HG03066 (cell line): ENCODE results near the gene SYNJ2.

ENCODE experiments used
- ATAC-seq: cut with Tn5 transposase; IDR thresholded peaks from one replicate; pipeline ENCODE4 v1.9.1; 2021; ENCODE audit warnings: low read depth; ENCODE audit not compliant: unreplicated experiment

The SYNJ2 gene

DNA sequence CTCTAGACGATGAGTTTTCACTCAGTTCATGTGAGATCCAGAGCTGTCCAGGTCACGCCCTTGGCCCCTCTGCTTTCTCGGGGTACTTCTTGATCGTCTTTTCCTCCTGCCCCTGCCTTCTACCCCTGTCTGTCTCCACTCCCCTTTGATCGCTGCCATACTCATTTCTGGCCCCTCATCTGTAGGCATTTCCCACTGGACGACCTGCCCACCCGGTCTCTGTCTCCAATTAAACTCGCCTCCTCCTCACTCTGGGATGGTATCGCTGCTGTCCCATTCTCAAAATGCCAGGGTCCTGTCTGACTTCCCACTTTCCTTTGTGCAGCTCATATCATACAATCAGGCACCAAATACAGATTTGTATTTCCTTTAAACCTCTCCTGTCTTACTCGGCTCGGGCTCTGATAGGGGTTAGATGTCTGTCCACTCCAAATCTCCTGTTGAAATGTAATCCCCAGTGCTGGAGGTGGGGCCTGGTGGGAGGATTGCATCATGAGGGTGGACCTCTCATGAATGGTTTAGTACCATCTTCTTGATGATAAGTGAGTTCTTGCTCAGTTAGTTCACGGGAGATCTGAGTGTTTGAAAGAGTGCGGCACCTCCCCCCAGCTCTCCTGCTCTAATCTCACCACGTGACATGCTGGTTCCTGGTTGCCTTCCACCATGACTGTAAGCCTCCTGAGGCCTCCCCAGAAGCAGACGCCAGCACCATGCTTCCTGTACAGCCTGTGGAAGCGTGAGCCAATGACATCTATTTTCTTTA is 3.5 kb upstream of the SYNJ2 start:
- no peak for ATAC-seq

DNA sequence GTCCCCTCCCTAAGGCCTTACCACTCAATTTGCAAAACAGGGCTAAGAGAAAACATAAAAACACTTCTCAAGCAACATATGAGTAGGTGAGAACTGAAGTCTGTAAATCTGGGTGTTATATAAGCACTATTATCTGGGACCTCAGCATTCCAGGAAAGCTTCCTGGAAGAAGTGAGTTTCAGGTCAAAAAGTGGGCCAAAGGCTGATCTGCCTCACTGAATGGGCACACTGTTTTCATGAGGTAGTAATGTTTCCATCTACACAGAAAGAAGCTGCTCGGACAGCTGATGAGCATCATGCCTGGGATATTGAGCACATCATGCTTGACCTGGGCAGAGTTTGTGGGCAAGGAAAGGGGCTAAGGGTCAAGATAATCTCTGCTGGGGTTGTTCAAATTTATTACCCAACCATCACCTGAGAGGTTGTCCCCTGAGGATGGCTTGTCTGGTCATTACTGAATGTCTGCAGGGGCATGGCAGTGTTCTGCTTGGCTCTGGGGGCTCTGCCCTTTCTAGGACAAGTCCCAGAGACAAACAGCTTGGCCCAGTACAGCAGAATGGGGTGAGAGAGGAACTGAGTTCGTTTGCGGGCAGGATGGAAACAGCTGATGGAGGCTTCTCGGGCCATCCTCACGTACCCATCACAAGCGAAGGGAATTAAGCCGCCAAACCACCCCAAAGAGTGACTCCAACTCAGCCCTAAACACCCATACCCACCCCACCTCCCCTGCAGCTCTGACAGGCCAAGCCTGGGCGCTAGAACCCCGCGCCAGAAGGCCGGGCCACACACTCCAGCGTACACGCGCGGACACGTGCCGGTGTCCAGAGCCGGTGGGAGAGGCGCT is 1.2 kb upstream of the SYNJ2 start:
- ATAC-seq: no peak

DNA sequence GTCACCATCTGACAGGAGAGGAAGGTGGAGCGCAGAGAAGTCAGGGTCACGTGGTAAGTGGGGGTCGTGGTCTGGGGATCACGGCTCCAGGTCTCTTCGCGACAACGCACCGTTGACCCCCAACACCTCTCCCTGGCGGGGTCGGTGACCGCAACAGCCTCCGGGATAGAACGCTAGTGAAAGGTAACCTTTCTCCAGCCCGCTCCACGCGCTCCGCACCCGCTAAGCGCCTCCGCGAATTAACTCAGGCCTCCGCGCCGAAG is 600 bp upstream of the SYNJ2 start:
- ATAC-seq: no peak

DNA sequence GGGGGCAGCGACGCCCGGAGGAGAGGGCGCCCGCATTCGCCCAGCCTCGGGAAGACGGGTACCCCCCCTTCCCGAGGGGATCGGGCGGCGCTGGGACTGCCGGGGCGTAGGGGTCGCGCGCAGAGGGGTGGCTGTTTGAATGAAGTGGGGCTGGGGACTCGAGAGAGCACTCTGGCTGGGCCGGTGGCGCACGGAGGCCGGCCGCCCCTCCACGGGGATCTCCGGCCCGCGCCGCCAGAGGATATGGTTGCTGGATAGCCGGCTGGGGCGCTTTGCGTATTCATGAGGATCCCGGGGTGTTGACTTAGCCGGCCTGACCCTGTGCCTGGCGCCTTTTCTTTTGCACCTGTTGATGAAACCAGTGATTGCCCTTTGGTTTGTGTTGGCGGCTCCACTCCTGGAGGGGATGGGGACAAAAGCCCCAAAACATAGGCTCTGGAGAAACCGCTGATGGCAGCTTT is 469 bp downstream of the SYNJ2 start:
- ATAC-seq: peak; percentile 28

DNA sequence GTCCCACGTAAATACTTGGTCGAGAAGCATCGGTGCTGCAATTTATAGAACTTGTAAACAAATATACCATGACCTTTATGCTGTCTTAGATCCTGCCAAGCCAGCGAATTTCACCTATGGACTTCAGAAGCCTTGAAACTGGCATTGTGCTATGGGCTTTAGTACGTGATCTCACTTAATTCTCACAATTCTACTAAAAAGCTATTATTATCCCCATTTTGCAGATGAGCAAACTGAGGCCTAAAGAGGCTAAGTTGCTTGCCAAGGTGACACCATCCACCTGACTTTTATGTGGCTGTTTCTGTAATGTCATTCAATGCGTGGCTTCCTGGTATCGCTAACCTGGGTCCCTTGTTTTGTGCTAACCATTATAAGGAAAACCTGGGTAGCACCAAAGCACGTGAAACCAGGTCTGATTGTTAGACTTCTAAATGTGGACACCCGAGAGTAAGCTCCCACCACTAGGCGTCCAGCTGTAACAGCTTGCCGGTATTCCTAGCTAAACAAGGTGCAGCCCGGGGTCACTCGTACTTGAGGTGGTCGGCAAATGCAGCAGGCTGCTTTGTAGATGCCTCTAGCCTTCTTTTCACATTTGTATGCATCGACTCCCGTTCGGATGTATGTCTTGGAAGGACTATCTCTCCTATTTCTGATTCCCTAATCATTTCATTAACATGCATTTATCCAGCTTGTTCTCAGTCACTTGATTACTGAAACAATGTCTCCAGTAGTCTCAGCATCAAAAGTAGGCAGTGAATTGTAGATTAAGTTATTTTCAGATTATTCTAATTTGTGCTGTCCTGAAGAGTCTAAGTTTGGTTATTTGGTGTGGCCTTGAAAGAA is 1.1 kb downstream of the SYNJ2 start:
- ATAC-seq: no peak

DNA sequence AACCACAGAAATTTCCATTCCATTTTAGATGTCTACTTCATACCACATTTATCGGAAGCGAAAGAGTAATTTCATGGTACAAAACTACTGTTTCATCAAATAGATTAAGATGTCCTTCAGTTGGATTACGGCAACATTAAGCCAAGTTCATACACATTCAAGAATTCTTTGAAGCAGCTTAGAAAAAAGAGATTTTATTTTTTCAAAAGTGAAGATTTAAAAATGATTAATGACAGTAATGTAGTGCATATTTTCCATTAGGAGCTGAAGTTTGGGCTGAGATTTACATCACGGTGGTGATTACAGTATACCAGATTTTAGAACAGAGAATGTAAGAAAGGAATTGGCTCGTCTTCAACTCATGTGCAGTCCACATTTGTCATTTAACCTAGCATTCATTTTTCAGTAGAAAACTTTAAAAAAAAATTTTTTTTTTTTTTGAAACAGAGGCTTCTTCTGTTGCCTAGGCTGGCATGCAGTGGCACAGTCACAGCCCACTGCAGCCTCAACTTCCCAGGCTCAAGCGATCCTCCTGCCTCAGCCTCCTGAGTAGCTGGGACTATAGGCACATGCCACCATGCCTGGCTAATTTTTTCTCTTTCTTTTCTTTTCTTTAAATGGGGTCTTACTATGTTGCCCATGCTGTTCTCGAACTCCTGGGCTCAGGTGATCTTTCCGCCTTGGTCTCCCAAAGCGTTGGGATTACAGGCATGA is 1.9 kb downstream of the SYNJ2 start:
- ATAC-seq: no peak

DNA sequence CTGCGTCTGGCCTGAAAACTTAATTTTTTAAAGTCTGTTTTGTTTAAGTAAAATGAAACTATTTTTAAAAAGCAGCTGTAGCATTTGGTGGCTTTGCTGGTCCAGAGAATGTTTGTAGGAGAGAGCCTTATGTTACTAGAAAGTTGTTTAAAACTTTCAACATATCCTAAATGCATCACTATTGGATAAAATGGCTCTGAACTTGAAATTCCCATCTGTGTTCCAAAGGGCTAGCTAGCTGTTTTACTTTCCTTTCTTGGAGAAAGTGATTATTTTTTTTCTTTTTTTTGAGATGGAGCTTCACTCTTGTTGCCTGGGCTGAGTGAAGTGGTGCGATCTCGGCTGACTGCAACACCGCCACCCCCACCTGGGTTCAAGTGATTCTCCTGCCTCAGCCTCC is 2.5 kb downstream of the SYNJ2 start:
- ATAC-seq: no peak

DNA sequence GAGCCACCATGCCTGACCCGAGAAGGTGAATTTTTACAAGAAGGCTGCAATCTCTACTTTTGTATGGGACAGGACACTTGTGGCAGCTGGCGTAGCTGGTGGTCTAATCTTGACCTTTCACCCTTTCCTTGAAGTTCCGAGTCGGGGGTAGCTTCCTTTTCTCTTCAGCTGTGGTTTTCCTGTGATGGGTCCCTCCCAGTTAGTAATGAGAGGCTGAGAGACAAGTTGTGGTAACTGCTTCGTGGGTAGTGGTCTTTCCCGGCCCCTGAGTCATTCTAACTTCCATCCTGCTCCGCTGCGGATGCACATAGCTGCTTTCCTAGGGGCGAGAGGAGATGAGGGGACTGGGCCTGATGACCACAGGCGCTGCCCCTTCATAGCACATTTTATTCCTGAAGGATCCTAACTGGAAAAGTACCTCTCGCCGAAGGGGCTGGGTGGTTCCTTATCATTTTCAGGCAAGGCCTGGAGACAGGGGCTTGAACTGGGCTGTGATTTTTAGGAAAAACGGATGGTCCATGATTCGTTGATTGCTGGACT is 3.1 kb downstream of the SYNJ2 start:
- no peak for ATAC-seq

DNA sequence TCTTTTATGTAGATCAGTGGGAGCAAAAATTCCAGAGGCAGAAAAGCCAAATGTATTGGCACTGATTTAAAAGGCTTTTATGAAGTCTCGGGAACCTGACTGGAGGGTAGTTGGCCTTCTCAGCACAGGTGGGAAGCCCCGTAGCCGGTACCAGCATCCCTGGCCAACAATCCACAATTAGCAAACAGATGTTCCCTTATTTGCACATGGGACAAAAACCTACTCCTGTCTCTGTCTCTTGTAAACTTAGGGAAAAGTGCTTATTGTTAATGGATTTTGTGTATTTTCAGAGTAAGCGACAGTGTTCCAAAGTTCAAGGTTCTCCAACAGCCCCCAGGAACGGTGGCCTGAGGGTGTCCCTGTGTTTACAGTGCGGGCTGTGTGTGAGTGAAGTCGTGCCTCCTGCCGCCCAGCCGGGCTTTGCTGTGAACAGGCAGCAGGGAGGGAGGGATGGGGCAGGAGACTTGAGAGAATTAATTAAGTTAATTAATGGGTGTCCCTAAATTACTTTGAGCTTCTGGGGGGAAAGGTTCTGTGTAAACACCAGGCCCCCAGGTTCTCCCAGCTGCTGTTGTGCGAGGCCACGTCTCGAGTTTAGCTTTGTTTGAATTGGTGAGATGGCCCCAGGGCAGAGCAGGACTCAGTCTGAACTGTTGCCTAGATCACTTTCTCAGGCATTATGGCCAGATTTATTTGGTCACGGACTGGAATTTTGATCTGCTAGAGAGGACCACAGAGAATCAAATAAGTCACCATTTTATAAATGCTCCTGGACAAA is 3.9 kb downstream of the SYNJ2 start:
- no peak for ATAC-seq

DNA sequence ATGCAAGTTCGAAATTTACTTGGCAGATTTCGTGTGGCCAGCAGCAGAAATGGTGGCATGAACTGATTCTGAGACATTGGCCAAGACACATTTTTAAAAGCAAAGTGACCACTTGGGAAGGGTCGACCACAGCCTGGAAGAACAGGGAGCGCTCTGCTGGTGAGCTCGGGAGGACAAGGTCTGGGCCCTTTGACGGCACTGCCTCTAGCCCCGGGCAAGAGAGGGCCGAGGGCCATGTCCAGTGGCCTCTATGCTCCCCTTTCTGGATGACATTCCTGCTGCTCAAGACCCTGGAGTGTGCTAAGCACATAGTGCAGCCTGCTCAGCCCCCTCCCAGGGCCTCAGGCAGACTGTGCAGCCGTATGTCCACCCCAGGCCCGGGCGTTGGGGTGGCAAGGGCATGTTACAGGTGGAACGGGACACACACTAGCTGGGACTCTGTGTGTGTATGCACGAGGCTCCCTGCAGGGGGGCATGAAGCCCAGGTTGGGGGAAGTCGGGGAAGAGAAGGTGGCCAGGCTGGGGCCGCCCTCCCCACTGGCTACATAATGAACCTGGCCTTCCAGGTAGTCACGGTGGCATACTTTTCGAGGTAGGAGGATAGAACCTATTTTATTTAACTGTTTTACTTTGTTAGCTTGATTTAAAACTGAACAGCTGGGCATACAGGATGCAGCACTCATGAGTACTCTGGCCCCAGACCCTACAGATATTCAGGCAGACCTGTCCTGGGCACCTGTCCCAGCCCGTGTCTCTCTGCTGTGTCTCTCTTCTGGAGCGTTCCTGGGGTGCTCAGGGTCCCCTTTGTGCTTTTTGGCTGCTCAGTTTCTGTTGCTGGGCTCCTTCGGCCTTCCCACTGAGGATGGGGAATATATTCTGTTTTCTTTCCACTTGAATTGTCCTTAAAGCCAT is 6.4 kb downstream of the SYNJ2 start:
- ATAC-seq: no peak

DNA sequence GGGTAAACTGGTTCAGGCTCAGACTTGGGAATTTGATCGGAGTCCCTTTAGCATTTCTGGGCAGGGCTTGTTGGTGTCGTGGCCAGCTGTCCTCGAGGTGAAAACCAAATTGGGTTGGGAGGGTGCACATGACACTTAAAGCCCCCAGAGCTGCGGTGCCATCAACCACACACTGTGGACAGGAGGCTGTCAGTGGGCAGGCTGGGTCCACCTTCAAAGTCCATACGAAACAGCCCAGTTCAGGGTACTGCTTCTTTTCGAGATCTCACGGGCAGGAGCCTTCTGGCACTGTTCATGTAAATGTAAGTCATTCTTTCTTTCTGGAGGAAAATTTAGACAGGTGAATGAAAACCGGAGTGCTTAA is 7.0 kb downstream of the SYNJ2 start:
- no peak for ATAC-seq

DNA sequence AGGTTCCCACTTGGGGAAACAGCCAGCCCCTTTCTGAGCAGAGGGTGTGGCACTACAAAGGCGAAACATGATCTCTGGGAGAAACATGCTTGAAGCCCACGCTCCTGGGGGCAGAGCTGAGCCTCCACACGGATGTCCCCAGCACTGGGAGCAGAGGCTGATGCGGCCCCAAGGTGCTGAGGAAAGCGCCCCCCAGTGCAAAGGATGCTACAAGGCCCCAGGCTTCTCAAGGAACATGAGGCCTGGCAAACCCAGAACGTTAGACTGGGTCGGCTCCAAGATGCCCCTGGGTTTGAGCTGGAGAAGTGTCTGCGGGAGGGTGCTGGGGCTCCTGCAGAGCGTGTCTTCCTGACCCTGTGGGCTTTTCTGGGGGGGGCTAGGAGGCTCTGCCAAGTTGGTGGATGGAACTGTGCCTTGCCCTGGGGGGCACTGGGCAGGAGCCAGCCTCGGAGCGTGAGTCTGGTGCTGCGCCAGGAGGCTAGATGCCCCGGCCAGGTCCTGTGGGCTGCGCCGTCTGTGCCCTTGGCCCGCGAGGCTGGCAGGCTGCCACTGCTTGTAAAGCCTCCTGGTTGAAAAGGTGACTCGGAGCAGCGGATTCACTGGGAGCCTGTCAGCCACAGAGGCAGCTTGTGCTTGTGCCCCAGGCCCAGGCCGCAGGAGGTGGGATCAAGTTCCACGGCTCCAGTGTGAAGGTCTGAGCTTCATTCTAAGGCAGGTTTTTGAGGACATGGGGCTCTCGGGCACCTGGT is 8.1 kb downstream of the SYNJ2 start:
- no peak for ATAC-seq

DNA sequence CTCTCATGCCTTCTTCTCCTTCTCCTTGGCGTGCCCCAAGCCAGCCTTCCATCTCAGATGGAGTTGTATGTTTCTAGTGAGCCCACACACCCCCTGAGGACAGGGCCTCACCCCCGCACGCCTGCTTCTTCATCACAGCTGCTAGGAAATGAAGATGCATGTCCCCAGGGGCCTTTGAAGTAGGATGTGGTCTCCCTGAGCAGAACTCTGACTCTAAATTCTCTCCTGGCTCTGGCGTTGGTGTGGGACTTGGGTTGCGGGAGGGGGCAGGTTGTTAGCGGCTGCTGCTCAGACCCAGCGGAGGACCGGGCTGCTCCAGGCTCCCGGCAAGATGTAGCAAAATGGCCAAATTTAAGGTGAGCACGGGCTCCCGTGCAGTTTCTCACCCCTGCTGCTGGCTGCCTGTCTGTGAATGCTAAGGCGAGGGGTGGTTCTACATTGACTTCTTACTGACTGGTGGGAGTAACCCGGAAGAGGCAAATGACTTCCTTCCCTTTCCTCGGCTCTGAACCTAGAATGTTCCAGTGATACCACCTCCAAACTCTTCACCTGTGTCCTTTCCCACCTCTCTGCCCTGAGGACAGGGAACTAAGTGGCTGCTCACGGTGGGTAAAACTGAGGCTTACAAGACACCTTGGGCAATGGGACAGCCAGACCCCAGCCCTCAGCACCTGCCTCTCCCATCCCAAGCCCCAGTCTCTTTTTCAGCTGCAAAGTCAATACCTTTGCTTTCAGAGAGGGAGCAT is 8.8 kb downstream of the SYNJ2 start:
- ATAC-seq: no peak

DNA sequence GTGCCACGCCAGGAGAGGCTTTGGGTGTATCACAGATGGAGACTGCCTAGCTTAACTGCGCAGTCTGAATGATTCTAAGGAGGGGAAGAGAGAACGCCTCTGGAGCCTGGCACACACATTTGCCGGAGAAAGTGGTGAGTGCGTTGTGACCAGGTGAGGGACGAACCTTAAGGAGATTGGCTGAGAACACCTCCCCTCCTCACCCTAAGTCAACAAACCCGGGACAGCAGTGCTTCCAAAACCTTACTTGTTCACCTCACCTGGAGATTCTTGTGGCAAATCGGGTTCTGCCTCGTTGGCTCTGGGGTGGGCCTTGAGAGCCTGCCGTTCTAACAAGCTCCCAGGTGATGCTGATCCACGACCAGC is 9.4 kb downstream of the SYNJ2 start:
- no peak for ATAC-seq

DNA sequence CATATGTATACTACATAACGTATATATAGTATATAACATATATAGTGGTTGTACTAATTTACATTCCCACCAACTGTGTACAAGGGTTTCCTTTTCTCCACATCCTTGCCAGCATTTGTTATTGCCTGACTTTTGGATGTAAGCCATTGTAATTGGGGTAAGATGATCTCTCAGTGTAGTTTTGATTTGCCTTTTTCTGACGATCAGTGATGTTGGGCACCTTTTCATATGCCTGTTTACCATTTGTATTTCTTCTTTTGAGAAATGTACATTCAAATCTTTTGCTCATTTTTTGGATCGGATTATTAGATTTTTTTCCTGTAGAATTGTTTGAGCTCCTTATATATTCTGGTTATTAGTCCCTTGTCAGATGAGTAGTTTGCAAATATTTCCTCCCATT is 11.4 kb downstream of the SYNJ2 start:
- no peak for ATAC-seq

DNA sequence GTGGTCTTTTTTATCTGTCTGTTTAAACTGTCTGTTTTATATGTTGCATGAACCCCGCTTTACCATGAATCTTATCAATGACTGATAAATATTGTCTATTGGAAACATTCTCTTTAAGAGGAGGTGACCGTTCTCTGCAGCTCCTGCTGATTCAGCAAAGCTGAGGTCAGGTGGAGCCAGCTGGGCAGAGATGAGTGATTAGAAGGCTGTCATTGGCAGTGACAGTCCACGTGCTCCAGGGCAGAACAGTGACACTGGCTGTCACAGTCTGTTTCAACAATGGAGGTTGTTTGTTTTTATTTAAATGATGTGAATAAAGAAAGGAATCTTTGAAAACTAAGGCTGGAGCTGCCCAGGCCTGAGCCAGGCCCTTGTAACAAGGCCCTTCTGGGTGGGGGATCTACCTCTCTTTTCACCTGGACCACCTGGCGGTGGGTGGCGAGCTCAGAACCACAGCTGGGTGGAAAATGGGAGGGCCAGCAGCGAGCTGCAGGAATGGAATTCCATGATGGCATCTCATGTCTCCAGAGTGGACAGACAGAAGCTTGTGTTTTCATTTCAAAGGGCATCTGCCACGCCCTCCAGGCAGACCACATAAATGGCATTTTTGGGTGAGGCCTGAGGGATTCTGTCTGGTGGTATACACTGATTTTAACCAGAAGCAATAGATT is 12.6 kb downstream of the SYNJ2 start:
- no peak for ATAC-seq

DNA sequence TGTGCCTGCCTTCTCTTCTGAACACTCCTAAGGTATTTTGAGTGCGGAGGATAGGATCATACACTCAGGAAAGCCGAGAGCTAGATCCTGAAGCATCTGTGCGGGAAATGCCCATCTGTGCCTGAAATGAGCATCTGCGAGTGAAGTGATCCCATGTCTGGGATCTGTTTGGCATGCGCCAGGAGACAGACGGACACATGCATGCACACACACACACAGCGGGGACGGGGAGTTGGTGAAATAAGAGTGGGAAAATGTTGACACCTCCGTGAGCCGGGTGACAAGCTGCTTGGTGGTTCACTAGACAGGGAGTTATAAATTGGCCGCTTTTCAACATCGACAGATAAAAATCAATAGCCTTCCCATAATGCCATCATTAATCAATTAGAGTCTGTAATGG is 13.8 kb downstream of the SYNJ2 start:
- no peak for ATAC-seq
